GM23248 (cell line): ENCODE data around the gene TPRG1L. TPM values are rescaled to one million over a fixed set of nuclear protein-coding genes. Genes with fewer than 3 reads are reported as not detected.

ENCODE experiments used
- DNase-seq: peaks from one replicate; pipeline ENCODE4 v3.0.0-alpha.2; 2015
- H2AFZ ChIP-seq: fragments of 200-600 bp; sonication (generic); 2 replicates; pipeline ENCODE4 v1.6.1; 2016; ENCODE audit warnings: antibody characterized with exemption
- H3F3A ChIP-seq: fragments of 200-600 bp; sonication (generic); 2 replicates; pipeline ENCODE4 v1.6.1; 2016; ENCODE audit warnings: mild to moderate bottlenecking, antibody characterized with exemption, mixed run types; ENCODE audit not compliant: insufficient read depth
- H3K27ac ChIP-seq: fragments of 200-600 bp; sonication (generic); 2 replicates; pipeline ENCODE4 v1.5.1; 2016; ENCODE audit warnings: mild to moderate bottlenecking
- H3K27me3 ChIP-seq: fragments of 200-600 bp; sonication (generic); replicated peaks from 2 replicates; pipeline ENCODE4 v1.6.1; 2016; ENCODE audit warnings: mild to moderate bottlenecking; ENCODE audit not compliant: insufficient read depth
- H3K36me3 ChIP-seq: fragments of 200-600 bp; sonication (generic); 2 replicates; pipeline ENCODE4 v1.6.1; 2016; ENCODE audit warnings: low read depth, mild to moderate bottlenecking
- H3K4me1 ChIP-seq: fragments of 200-600 bp; sonication (generic); 2 replicates; pipeline ENCODE4 v1.6.1; 2016; ENCODE audit warnings: mild to moderate bottlenecking; ENCODE audit not compliant: insufficient read depth
- H3K4me2 ChIP-seq: fragments of 200-600 bp; sonication (generic); one replicate; pipeline ENCODE4 v1.6.1; 2016; ENCODE audit warnings: mild to moderate bottlenecking; ENCODE audit not compliant: unreplicated experiment
- H3K4me3 ChIP-seq: fragments of 200-600 bp; sonication (generic); 2 replicates; pipeline ENCODE4 v1.5.1; 2016; ENCODE audit warnings: mild to moderate bottlenecking
- H3K79me2 ChIP-seq: fragments of 200-600 bp; sonication (generic); 2 replicates; pipeline ENCODE4 v1.6.1; 2016; ENCODE audit warnings: mild to moderate bottlenecking; ENCODE audit not compliant: insufficient read depth
- H3K9ac ChIP-seq: fragments of 200-600 bp; sonication (generic); 2 replicates; pipeline ENCODE4 v1.6.1; 2016; ENCODE audit warnings: mild to moderate bottlenecking
- H3K9me2 ChIP-seq: fragments of 200-600 bp; sonication (generic); 2 replicates; pipeline ENCODE4 v1.6.1; 2016; ENCODE audit warnings: mixed run types, mild to moderate bottlenecking, moderate library complexity; ENCODE audit not compliant: insufficient read depth
- H3K9me3 ChIP-seq: fragments of 200-600 bp; sonication (generic); one replicate; pipeline ENCODE4 v1.6.1; 2017; ENCODE audit warnings: low read depth
- H4K20me1 ChIP-seq: fragments of 200-600 bp; sonication (generic); 2 replicates; pipeline ENCODE4 v1.6.0; 2016; ENCODE audit not compliant: insufficient read depth
- EZH2 ChIP-seq: fragments of 200-600 bp; sonication (generic); IDR thresholded peaks from 2 replicates; pipeline ENCODE4 v1.6.1; 2018; ENCODE audit warnings: antibody characterized with exemption, mild to moderate bottlenecking; ENCODE audit not compliant: insufficient read depth, poor library complexity, severe bottlenecking
- EZH2phosphoT487 ChIP-seq: fragments of 200-600 bp; sonication (generic); IDR thresholded peaks from 2 replicates; pipeline ENCODE4 v1.6.1; 2018; ENCODE audit warnings: antibody characterized with exemption, moderate library complexity, mild to moderate bottlenecking, low read depth; ENCODE audit not compliant: insufficient read depth
- WGBS, 2 experiments: methylation state at CpG; one replicate each; pipeline ENCODE4 v1.1.6; 2015 to 2017; ENCODE audit warnings: low lambda C conversion rate in 2 of 2, low coverage in 1 of 2; ENCODE audit errors: missing lambda C conversion rate in 2 of 2; 5-methylcytosine and 5-hydroxymethylcytosine counted together
- in situ Hi-C: fragments of 300-500 bp; cut with MboI; formaldehyde crosslinking; loops from 2 replicates; pipeline ENCODE4 v1.15.0; 2020
- polyA plus RNA-seq: library from polyadenylated mRNA; unstranded; fragments of >200 nt; fragmentation: Nextera tagmentation; extraction: Ambion mirVana; gene quantifications from 2 replicates; pipeline ENCODE4 v1.2.1, GENCODE V29; 2016
- total RNA-seq: library from RNA; depleted of rRNA; stranded (reverse); fragments of >200 nt; shearing (Covaris generic); gene quantifications from 2 replicates; pipeline ENCODE4 v1.2.3, GENCODE V29; 2014

Gene TPRG1L
- total and polyA plus RNA-seq, 2 experiments from 2014 or later, result 30.7 to 30.9 TPM

GRCh38 chr1:3651026-3651929 lies 26.5 kb downstream of the TPRG1L start:
- Histone ChIP-seq H4K20me1 (no peaks in the 10 kb centered on the region), H3K4me3 (no peak overlapping the region), H3K36me3 (0 out of 2 replicates have a peak, but pooled peaks cover 4% of the 10 kb centered on the region), H3K4me2 (no peak overlapping the region), H3K9me2 (no peaks in the 10 kb centered on the region), H3F3A (no peaks in the 10 kb centered on the region), H3K79me2 (peaks cover 12% of the 10 kb centered on the region), H2AFZ (no peak overlapping the region), H3K4me1 (0 out of 2 replicates have a peak, but pooled peaks cover 4% of the 10 kb centered on the region), H3K9me3 (no peaks in the 10 kb centered on the region), H3K27ac (no peak overlapping the region), H3K9ac (no peak overlapping the region), H3K27me3 (peaks cover 54% of the 10 kb centered on the region)
- DNase-seq, result peak; percentile 25
- TF ChIP-seq EZH2, result peak; percentile 85
- TF ChIP-seq EZH2phosphoT487, result peak; percentile 34
- 12 to 14% methylated on average over 67 to 83 of the region's 83 CpGs for WGBS, 2 experiments
- in situ Hi-C loops, result no loop called here

GRCh38 chr1:3651930-3652547 lies 27.2 kb downstream of the TPRG1L start, which contains the start of gene TP73:
Gene TP73, plus strand, starts transcription at chr1:3652516. Its CDS starts 29,850 bp downstream, at chr1:3682366.
- 0 out of 2 replicates have a peak, but pooled peaks cover under 1% of the 10 kb centered on the region for H3K36me3 ChIP-seq
- H3K79me2 ChIP-seq, result peaks cover 12% of the 10 kb centered on the region
- no peaks in the 10 kb centered on the region for H4K20me1 ChIP-seq
- H3K4me2 ChIP-seq, result no peak within 1 kb of the TSS
- H3K4me1 ChIP-seq, result 0 out of 2 replicates have a peak, but pooled peaks cover 4% of the 10 kb centered on the region
- WGBS, 2 experiments, result 3 to 4% methylated on average over 42 to 48 of the region's 80 CpGs
- peaks cover 62% of the 10 kb centered on the region for H3K27me3 ChIP-seq
- no peaks in the 10 kb centered on the region for H3K9me3 ChIP-seq
- peak; percentile 25 for DNase-seq
- H2AFZ ChIP-seq, result no peak within 1 kb of the TSS
- no peaks in the 10 kb centered on the region for H3F3A ChIP-seq
- H3K4me3 ChIP-seq, result no peak within 1 kb of the TSS
- no peak within 1 kb of the TSS for H3K27ac ChIP-seq
- no peak within 1 kb of the TSS for H3K9ac ChIP-seq
- no peaks in the 10 kb centered on the region for H3K9me2 ChIP-seq
- in situ Hi-C loops, result no loop called here
- TF ChIP-seq EZH2phosphoT487 (no peak), EZH2 (no peak)

GRCh38 chr1:3652548-3653285 lies 27.9 kb downstream of the TPRG1L start:
- in situ Hi-C loops, result no loop called here
- peak; percentile 40 for TF ChIP-seq EZH2
- no peak for TF ChIP-seq EZH2phosphoT487
- Histone ChIP-seq H4K20me1 (no peaks in the 10 kb centered on the region), H3K9me2 (no peaks in the 10 kb centered on the region), H3K4me1 (0 out of 2 replicates have a peak, but pooled peaks cover 4% of the 10 kb centered on the region), H3K27ac (no peak overlapping the region), H3K9ac (no peak overlapping the region), H2AFZ (no peak overlapping the region), H3K9me3 (no peaks in the 10 kb centered on the region), H3K4me2 (no peak overlapping the region), H3K27me3 (peaks cover 69% of the 10 kb centered on the region), H3K79me2 (peaks cover 12% of the 10 kb centered on the region), H3F3A (no peaks in the 10 kb centered on the region), H3K4me3 (no peak overlapping the region), H3K36me3 (no peaks in the 10 kb centered on the region)
- DNase-seq, result no peak
- WGBS, 2 experiments, result 4 to 8% methylated on average over 33 to 52 of the region's 68 CpGs

GRCh38 chr1:3653286-3653618 lies 28.4 kb downstream of the TPRG1L start:
- H3K79me2 ChIP-seq, result peaks cover 12% of the 10 kb centered on the region
- peaks cover 71% of the 10 kb centered on the region for H3K27me3 ChIP-seq
- H3K4me3 ChIP-seq, result no peak overlapping the region
- in situ Hi-C loops, result no loop called here
- WGBS, 2 experiments, result 1 to 5% methylated on average over 10 of the region's 10 CpGs
- no peaks in the 10 kb centered on the region for H3F3A ChIP-seq
- H3K4me2 ChIP-seq, result no peak overlapping the region
- H3K9me2 ChIP-seq, result no peaks in the 10 kb centered on the region
- no peak overlapping the region for H3K27ac ChIP-seq
- H3K9me3 ChIP-seq, result no peaks in the 10 kb centered on the region
- H3K36me3 ChIP-seq, result no peaks in the 10 kb centered on the region
- no peaks in the 10 kb centered on the region for H4K20me1 ChIP-seq
- TF ChIP-seq EZH2 (no peak), EZH2phosphoT487 (0 out of 2 replicates have a peak, but pooled peaks have one; percentile 19)
- 0 out of 2 replicates have a peak, but pooled peaks cover 4% of the 10 kb centered on the region for H3K4me1 ChIP-seq
- DNase-seq, result no peak
- no peak overlapping the region for H2AFZ ChIP-seq
- H3K9ac ChIP-seq, result no peak overlapping the region
